Loucy (cell line): ENCODE results near the gene MEF2C.
A peak's percentile ranks its signal among the peaks of the same experiment; 100 is the strongest.

Source experiments
- H2AFZ ChIP-seq: fragments of 200-600 bp; sonication (generic); 2 replicates; pipeline ENCODE4 v1.6.0; 2016; ENCODE audit warnings: antibody characterized with exemption, mild to moderate bottlenecking, low read length, moderate library complexity
- H3F3A ChIP-seq: fragments of 200-600 bp; 2 replicates; pipeline ENCODE4 v1.6.0; 2016; ENCODE audit warnings: antibody characterized with exemption, low read depth, mild to moderate bottlenecking
- H3K27me3 ChIP-seq: fragments of 200-600 bp; sonication (generic); 2 replicates; pipeline ENCODE4 v1.6.1; 2014; ENCODE audit warnings: low read length, mild to moderate bottlenecking; ENCODE audit not compliant: insufficient read depth, poor library complexity, severe bottlenecking
- H3K36me3 ChIP-seq: fragments of 200-600 bp; sonication (generic); 2 replicates; pipeline ENCODE4 v1.6.1; 2016; ENCODE audit warnings: low read length; ENCODE audit not compliant: insufficient read depth
- H3K4me1 ChIP-seq: fragments of 200-600 bp; sonication (generic); 2 replicates; pipeline ENCODE4 v1.5.1; 2014; ENCODE audit warnings: low read length, mild to moderate bottlenecking; ENCODE audit not compliant: insufficient read depth, poor library complexity, severe bottlenecking
- H3K4me2 ChIP-seq: fragments of 200-600 bp; sonication (generic); 2 replicates; pipeline ENCODE4 v1.6.0; 2014; ENCODE audit warnings: antibody characterized with exemption, low read length, low read depth, mild to moderate bottlenecking; ENCODE audit not compliant: poor library complexity, severe bottlenecking
- H3K4me3 ChIP-seq: fragments of 200-600 bp; sonication (generic); 2 replicates; pipeline ENCODE4 v1.5.1; 2014; ENCODE audit warnings: low read length, mild to moderate bottlenecking, mixed read lengths; ENCODE audit not compliant: poor library complexity, severe bottlenecking
- H3K79me2 ChIP-seq: fragments of 200-600 bp; sonication (generic); 2 replicates; pipeline ENCODE4 v1.6.1; 2014; ENCODE audit warnings: low read length; ENCODE audit not compliant: insufficient read depth
- H3K9ac ChIP-seq: fragments of 200-600 bp; sonication (generic); 2 replicates; pipeline ENCODE4 v1.6.0; 2014; ENCODE audit warnings: mild to moderate bottlenecking, low read depth, low read length, moderate library complexity; ENCODE audit not compliant: poor library complexity, severe bottlenecking
- H3K9me2 ChIP-seq: fragments of 200-600 bp; sonication (generic); replicated peaks from 2 replicates; pipeline ENCODE4 v1.6.1; 2016; ENCODE audit warnings: low read depth, low read length, mixed read lengths
- H3K9me3 ChIP-seq: fragments of 200-600 bp; sonication (generic); 2 replicates; pipeline ENCODE4 v1.6.1; 2014; ENCODE audit warnings: mild to moderate bottlenecking, antibody characterized with exemption, low read length, low read depth; ENCODE audit not compliant: insufficient read depth
- H4K20me1 ChIP-seq: fragments of 200-600 bp; sonication (generic); 2 replicates; pipeline ENCODE4 v1.6.0; 2014; ENCODE audit warnings: antibody characterized with exemption, low read length, mild to moderate bottlenecking; ENCODE audit not compliant: insufficient read depth, poor library complexity, severe bottlenecking
- EZH2phosphoT487 ChIP-seq: fragments of 200-600 bp; IDR thresholded peaks from 2 replicates; pipeline ENCODE4 v1.6.1; 2018; ENCODE audit warnings: antibody characterized with exemption, mild to moderate bottlenecking, moderate library complexity, borderline replicate concordance
- TF ChIP-seq, protein P1 (sequence below): fragments of 200-600 bp; sonication (generic); conservative IDR thresholded peaks from 2 replicates; pipeline ENCODE4 v1.5.1; 2014; ENCODE audit warnings: mild to moderate bottlenecking, antibody characterized with exemption, low read length

MEF2C gene

DNA sequence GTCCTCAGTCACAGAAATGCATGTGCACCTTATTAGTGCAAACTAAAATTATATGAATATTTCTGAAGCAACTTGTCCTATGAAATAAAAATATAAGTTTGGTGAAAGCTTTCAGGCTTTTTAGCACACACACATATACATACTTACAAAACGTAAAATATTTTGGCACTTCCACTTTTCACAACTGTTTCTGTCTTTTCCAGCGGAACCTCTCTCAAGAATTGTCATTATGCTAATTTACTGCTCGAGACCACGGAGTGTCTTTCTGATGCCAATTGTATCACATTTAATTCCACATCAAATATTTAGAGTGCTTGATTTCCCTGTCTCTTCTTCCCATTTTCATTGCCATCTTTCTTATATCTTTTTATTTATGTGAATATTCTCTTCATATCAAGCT is 100.4 kb downstream of the MEF2C start:
- no peak overlapping the region for H3K4me3 ChIP-seq
- no peak for TF ChIP-seq EZH2phosphoT487
- TF ChIP-seq, protein P1, sequence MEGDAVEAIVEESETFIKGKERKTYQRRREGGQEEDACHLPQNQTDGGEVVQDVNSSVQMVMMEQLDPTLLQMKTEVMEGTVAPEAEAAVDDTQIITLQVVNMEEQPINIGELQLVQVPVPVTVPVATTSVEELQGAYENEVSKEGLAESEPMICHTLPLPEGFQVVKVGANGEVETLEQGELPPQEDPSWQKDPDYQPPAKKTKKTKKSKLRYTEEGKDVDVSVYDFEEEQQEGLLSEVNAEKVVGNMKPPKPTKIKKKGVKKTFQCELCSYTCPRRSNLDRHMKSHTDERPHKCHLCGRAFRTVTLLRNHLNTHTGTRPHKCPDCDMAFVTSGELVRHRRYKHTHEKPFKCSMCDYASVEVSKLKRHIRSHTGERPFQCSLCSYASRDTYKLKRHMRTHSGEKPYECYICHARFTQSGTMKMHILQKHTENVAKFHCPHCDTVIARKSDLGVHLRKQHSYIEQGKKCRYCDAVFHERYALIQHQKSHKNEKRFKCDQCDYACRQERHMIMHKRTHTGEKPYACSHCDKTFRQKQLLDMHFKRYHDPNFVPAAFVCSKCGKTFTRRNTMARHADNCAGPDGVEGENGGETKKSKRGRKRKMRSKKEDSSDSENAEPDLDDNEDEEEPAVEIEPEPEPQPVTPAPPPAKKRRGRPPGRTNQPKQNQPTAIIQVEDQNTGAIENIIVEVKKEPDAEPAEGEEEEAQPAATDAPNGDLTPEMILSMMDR, result no peak
- no peaks in the 10 kb centered on the region for H3F3A ChIP-seq
- H3K9me3 ChIP-seq, result no peaks in the 10 kb centered on the region
- no peak overlapping the region for H3K4me2 ChIP-seq
- no peaks in the 10 kb centered on the region for H4K20me1 ChIP-seq
- H3K9ac ChIP-seq, result no peak overlapping the region
- no peaks in the 10 kb centered on the region for H3K79me2 ChIP-seq
- no peak overlapping the region for H2AFZ ChIP-seq
- no peaks in the 10 kb centered on the region for H3K9me2 ChIP-seq
- H3K27me3 ChIP-seq, result no peaks in the 10 kb centered on the region
- no peaks in the 10 kb centered on the region for H3K36me3 ChIP-seq
- peaks cover 27% of the 10 kb centered on the region for H3K4me1 ChIP-seq

DNA sequence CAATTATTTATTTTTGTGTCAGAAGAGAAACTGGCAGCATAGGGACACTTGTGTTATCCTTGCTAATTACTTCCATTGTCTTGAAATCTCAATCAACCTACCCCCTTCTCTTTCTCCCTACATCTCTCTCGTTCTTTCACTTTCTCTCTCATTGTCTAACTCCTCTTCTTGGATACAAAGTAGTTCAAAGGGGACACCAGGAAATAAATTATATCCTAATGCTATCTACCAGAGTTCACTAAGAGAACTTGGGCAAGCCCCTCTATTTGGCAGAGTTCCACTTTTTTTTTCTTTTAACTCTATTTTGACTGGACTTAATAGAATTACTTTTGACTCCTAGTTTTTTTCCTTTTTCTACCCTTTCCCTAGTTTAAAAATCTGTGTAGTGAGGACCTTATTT is 102.2 kb downstream of the MEF2C start:
- H3K9me2 ChIP-seq, result no peaks in the 10 kb centered on the region
- 0 out of 2 replicates have a peak overlapping the region, but pooled peaks have one; percentile 9 for H2AFZ ChIP-seq
- H3K9ac ChIP-seq, result no peak overlapping the region
- H3K27me3 ChIP-seq, result no peaks in the 10 kb centered on the region
- no peak overlapping the region for H3K4me3 ChIP-seq
- H3K9me3 ChIP-seq, result no peaks in the 10 kb centered on the region
- no peaks in the 10 kb centered on the region for H4K20me1 ChIP-seq
- no peak for TF ChIP-seq EZH2phosphoT487
- TF ChIP-seq, protein P1, result no peak
- peaks cover 20% of the 10 kb centered on the region for H3K4me1 ChIP-seq
- no peak overlapping the region for H3K4me2 ChIP-seq
- no peaks in the 10 kb centered on the region for H3K79me2 ChIP-seq
- no peaks in the 10 kb centered on the region for H3K36me3 ChIP-seq
- no peaks in the 10 kb centered on the region for H3F3A ChIP-seq

DNA sequence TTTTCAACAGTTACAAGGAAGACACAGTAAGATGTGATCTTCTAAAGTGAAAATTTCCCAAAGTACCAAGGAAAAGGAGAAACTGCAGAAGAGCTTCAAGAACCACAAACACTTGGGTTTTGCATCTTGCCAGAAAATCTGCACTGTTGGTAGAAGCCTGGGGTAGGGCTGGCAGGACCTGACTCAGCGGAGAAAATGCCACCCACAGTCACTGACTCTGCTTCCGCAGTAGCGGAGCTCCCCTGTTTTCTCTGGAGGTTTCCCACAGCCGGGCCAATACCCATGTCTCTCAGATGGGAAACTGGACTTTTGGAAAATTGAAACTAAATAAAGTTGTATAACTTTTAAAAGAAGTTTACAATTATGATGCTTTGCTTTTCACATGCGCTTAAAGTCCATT is 104.2 kb downstream of the MEF2C start:
- Histone ChIP-seq H2AFZ (no peak overlapping the region), H4K20me1 (no peaks in the 10 kb centered on the region), H3K79me2 (no peaks in the 10 kb centered on the region), H3K4me2 (no peak overlapping the region), H3K4me1 (peaks cover 10% of the 10 kb centered on the region), H3K9ac (no peak overlapping the region), H3F3A (no peaks in the 10 kb centered on the region), H3K9me3 (no peaks in the 10 kb centered on the region), H3K27me3 (no peaks in the 10 kb centered on the region), H3K9me2 (no peaks in the 10 kb centered on the region), H3K36me3 (no peaks in the 10 kb centered on the region), H3K4me3 (no peak overlapping the region)
- TF ChIP-seq, protein P1, result no peak
- no peak for TF ChIP-seq EZH2phosphoT487
